BLaER1 treated with 17β-estradiol and CSF1 and Interleukin-3, amounts not matched to agents 10 nM and 100 nM (cell line): Measurements from ENCODE around the gene SRSF10.
A peak's percentile ranks its signal among the peaks of the same experiment; 100 is the strongest.

ENCODE experiments used
- H3K27ac ChIP-seq, 11 experiments: shearing (Covaris generic); formaldehyde crosslinking; 2 replicates each; pipeline ENCODE4 v1.8.1; 2022
- H3K27me3 ChIP-seq, 11 experiments: shearing (Covaris generic); formaldehyde crosslinking; 2 replicates each; pipeline ENCODE4 v1.8.1; 2022
- H3K36me3 ChIP-seq, 11 experiments: shearing (Covaris generic); formaldehyde crosslinking; 2 replicates each; pipeline ENCODE4 v1.8.1; 2022
- H3K4me1 ChIP-seq, 10 experiments: shearing (Covaris generic); formaldehyde crosslinking; 2 replicates each; pipeline ENCODE4 v1.8.1; 2022
- H3K4me2 ChIP-seq, 11 experiments: shearing (Covaris generic); formaldehyde crosslinking; 2 replicates each; pipeline ENCODE4 v1.8.1; 2022
- H3K4me3 ChIP-seq, 10 experiments: shearing (Covaris generic); formaldehyde crosslinking; 2 replicates each; pipeline ENCODE4 v1.8.1; 2022
- H3K9ac ChIP-seq, 11 experiments: shearing (Covaris generic); formaldehyde crosslinking; 2 replicates each; pipeline ENCODE4 v1.8.1; 2022
- H3K9me3 ChIP-seq, 11 experiments: shearing (Covaris generic); formaldehyde crosslinking; replicated peaks in 1 of 11; 2 replicates each; pipeline ENCODE4 v1.8.1; 2022
- H4K20me1 ChIP-seq, 11 experiments: shearing (Covaris generic); formaldehyde crosslinking; 2 replicates each; pipeline ENCODE4 v1.8.1; 2022
- Cebpa-rat ChIP-seq, 11 experiments: shearing (Covaris generic); IDR thresholded peaks; 2 replicates each; pipeline ENCODE4 v1.8.1; 2022

Gene SRSF10

GRCh38 chr1:23984417-23985186 is 4.5 kb upstream of the SRSF10 start:
- no peak for TF ChIP-seq Cebpa-rat (IDR thresholded peaks at IDR 0.05)
- no peak overlapping the region for H3K9ac ChIP-seq

GRCh38 chr1:23980728-23981070 is 572 bp upstream of the SRSF10 start:
- peaks cover 47 to 77% (median 68%) of the 10 kb centered on the region in 10 experiments for H3K4me1 ChIP-seq
- peaks cover 24 to 43% (median 38%) of the 10 kb centered on the region in 11 experiments for H4K20me1 ChIP-seq
- peak overlapping the region; percentile 94 to 100 (median 98) for H3K9ac ChIP-seq
- TF ChIP-seq Cebpa-rat (IDR thresholded peaks at IDR 0.05), result no peak
- peak overlapping the region; percentile 73 to 98 (median 87) for H3K4me2 ChIP-seq
- H3K9me3 ChIP-seq, result no peaks in the 10 kb centered on the region
- H3K4me3 ChIP-seq, result peak overlapping the region; percentile 68 to 94 (median 82)
- peaks cover 9 to 33% (median 31%) of the 10 kb centered on the region in 11 experiments; a peak in 21 of 22 replicates for H3K36me3 ChIP-seq
- peak overlapping the region; percentile 89 to 100 (median 98) for H3K27ac ChIP-seq
- no peaks in the 10 kb centered on the region for H3K27me3 ChIP-seq

More at GRCh38 chr1:23984417-23985186, 4.5 kb upstream of the SRSF10 start:
- H3K36me3 ChIP-seq, result no peaks in the 10 kb centered on the region
- H3K27ac ChIP-seq, result no peak overlapping the region
- peak overlapping the region in 8 of 11 experiments; percentile 12 to 48 (median 28); a peak in 14 of 22 replicates for H3K4me2 ChIP-seq
- no peaks in the 10 kb centered on the region for H3K27me3 ChIP-seq
- peaks cover 20 to 48% (median 44%) of the 10 kb centered on the region in 10 experiments for H3K4me1 ChIP-seq
- no peak overlapping the region for H3K4me3 ChIP-seq
- H4K20me1 ChIP-seq, result peaks cover 0 to 4% (median 0%) of the 10 kb centered on the region in 11 experiments; a peak in 8 of 22 replicates
- peaks cover 0 to 5% (median 0%) of the 10 kb centered on the region in 11 experiments; a peak in 4 of 22 replicates for H3K9me3 ChIP-seq

- peak overlapping the region; percentile 80 to 95 (median 86) for H3K4me2 ChIP-seq
- peak overlapping the region; percentile 89 to 100 (median 98) for H3K27ac ChIP-seq
- peaks cover 36 to 56% (median 51%) of the 10 kb centered on the region in 11 experiments for H4K20me1 ChIP-seq
- TF ChIP-seq Cebpa-rat (IDR thresholded peaks at IDR 0.05), result no peak
- H3K36me3 ChIP-seq, result peaks cover 15 to 45% (median 44%) of the 10 kb centered on the region in 11 experiments; a peak in 21 of 22 replicates
- H3K4me1 ChIP-seq, result peaks cover 51 to 80% (median 68%) of the 10 kb centered on the region in 10 experiments
- H3K9ac ChIP-seq, result peak overlapping the region; percentile 94 to 100 (median 98)
- H3K9me3 ChIP-seq, result no peaks in the 10 kb centered on the region
- no peaks in the 10 kb centered on the region for H3K27me3 ChIP-seq
- peak overlapping the region; percentile 68 to 94 (median 82) for H3K4me3 ChIP-seq
Observed at GRCh38 chr1:23979387-23979880, 693 bp downstream of the SRSF10 start.

- H3K4me2 ChIP-seq, result peak overlapping the region; percentile 80 to 95 (median 86)
- no peak for TF ChIP-seq Cebpa-rat (IDR thresholded peaks at IDR 0.05)
- H4K20me1 ChIP-seq, result peaks cover 42 to 62% (median 57%) of the 10 kb centered on the region in 11 experiments
- peak overlapping the region; percentile 68 to 94 (median 82) for H3K4me3 ChIP-seq
- peaks cover 21 to 52% (median 50%) of the 10 kb centered on the region in 11 experiments; a peak in 21 of 22 replicates for H3K36me3 ChIP-seq
- peak overlapping the region; percentile 94 to 100 (median 98) for H3K9ac ChIP-seq
- peak overlapping the region; percentile 89 to 100 (median 98) for H3K27ac ChIP-seq
- no peaks in the 10 kb centered on the region for H3K27me3 ChIP-seq
- peaks cover 51 to 80% (median 67%) of the 10 kb centered on the region in 10 experiments for H3K4me1 ChIP-seq
- no peaks in the 10 kb centered on the region for H3K9me3 ChIP-seq
Observed at GRCh38 chr1:23978805-23979204, 1.3 kb downstream of the SRSF10 start.

DNA sequence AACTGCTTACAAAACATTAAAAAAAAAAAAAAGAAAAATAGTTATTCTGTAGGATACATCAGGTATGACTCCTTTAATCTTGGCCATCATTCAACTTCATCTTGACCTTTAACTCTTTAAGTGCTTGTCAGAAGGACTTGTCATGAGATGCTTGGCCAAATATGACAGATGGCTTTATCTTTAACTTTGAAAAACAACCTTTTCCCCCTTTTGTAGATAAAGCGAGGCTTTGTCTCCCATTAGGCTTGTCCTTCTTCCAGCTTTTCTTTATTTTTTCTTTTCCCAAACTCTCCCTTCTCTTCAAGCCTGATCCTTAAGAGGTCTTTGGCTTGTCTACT is 2.3 kb downstream of the SRSF10 start:
- H3K9me3 ChIP-seq, result no peaks in the 10 kb centered on the region
- peak overlapping the region; percentile 94 to 100 (median 98); a peak in 21 of 22 replicates for H3K9ac ChIP-seq
- peak overlapping the region in 10 of 11 experiments; percentile 3 to 100 (median 98); a peak in 11 of 22 replicates for H3K27ac ChIP-seq
- H3K4me3 ChIP-seq, result peak overlapping the region; percentile 68 to 94 (median 82); a peak in 19 of 20 replicates
- H4K20me1 ChIP-seq, result peaks cover 47 to 72% (median 67%) of the 10 kb centered on the region in 11 experiments
- H3K4me1 ChIP-seq, result peaks cover 51 to 80% (median 67%) of the 10 kb centered on the region in 10 experiments
- peak overlapping the region; percentile 80 to 95 (median 86) for H3K4me2 ChIP-seq
- H3K27me3 ChIP-seq, result no peaks in the 10 kb centered on the region
- H3K36me3 ChIP-seq, result peaks cover 31 to 62% (median 60%) of the 10 kb centered on the region in 11 experiments
- no peak for TF ChIP-seq Cebpa-rat (IDR thresholded peaks at IDR 0.05)

GRCh38 chr1:23977187-23977853 is 2.8 kb downstream of the SRSF10 start:
- Histone ChIP-seq H3K4me1 (peaks cover 49 to 77% (median 63%) of the 10 kb centered on the region in 10 experiments), H3K27me3 (no peaks in the 10 kb centered on the region), H3K4me2 (peak overlapping the region; percentile 80 to 95 (median 86)), H4K20me1 (peaks cover 48 to 77% (median 72%) of the 10 kb centered on the region in 11 experiments), H3K27ac (peak overlapping the region in 9 of 11 experiments; percentile 5 to 100 (median 29); a peak in 9 of 22 replicates), H3K36me3 (peaks cover 35 to 67% (median 65%) of the 10 kb centered on the region in 11 experiments), H3K9ac (peak overlapping the region; percentile 94 to 100 (median 98); a peak in 20 of 22 replicates), H3K4me3 (peak overlapping the region in 9 of 10 experiments; percentile 76 to 94 (median 84); a peak in 17 of 20 replicates), H3K9me3 (no peaks in the 10 kb centered on the region)
- no peak for TF ChIP-seq Cebpa-rat (IDR thresholded peaks at IDR 0.05)

DNA sequence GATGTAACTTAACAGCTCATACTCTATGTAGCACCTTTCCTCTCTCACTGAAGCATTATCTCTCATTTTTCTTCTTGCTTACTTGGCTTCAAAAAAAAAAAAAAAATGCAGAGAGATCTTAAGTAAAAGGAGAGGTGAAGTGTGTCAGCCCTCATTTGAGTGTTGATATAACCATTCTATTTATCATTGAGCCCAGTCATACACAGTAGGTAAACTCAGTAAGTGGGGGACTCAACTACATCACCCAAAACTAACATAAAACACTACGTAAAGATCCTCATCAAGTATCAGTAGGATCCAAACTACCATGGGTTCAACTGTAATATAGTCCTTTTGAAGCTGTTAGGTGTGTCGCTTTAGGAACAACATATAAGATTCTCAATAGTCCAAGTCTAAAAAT is 12.3 kb downstream of the SRSF10 start:
- H3K27me3 ChIP-seq, result no peaks in the 10 kb centered on the region
- H3K4me3 ChIP-seq, result no peak overlapping the region
- peaks cover 76 to 99% (median 88%) of the 10 kb centered on the region in 11 experiments for H3K36me3 ChIP-seq
- peak overlapping the region in 2 of 11 experiments; percentile 14 to 24; a peak in 2 of 22 replicates for H3K4me2 ChIP-seq
- peak overlapping the region in 1 of 11 experiments; percentile 44; a peak in 1 of 22 replicates for H3K27ac ChIP-seq
- peaks cover 16 to 54% (median 30%) of the 10 kb centered on the region in 10 experiments for H3K4me1 ChIP-seq
- TF ChIP-seq Cebpa-rat (IDR thresholded peaks at IDR 0.05), result no peak
- no peaks in the 10 kb centered on the region for H3K9me3 ChIP-seq
- peaks cover 39 to 100% (median 93%) of the 10 kb centered on the region in 11 experiments; a peak in 21 of 22 replicates for H4K20me1 ChIP-seq
- H3K9ac ChIP-seq, result no peak overlapping the region; a peak in 1 of 22 replicates

- Histone ChIP-seq H3K27ac (no peak overlapping the region), H3K4me1 (peaks cover 16 to 55% (median 24%) of the 10 kb centered on the region in 10 experiments; a peak in 19 of 20 replicates), H3K36me3 (peaks cover 68 to 92% (median 81%) of the 10 kb centered on the region in 11 experiments), H3K4me2 (peak overlapping the region in 1 of 11 experiments; percentile 24; a peak in 1 of 22 replicates), H3K27me3 (no peaks in the 10 kb centered on the region), H3K4me3 (no peak overlapping the region), H3K9me3 (no peaks in the 10 kb centered on the region), H4K20me1 (peaks cover 35 to 92% (median 85%) of the 10 kb centered on the region in 11 experiments; a peak in 21 of 22 replicates), H3K9ac (no peak overlapping the region)
- no peak for TF ChIP-seq Cebpa-rat (IDR thresholded peaks at IDR 0.05)
Observed at GRCh38 chr1:23966973-23967493, 13.1 kb downstream of the SRSF10 start.
